NCI-H226 (cell line): ENCODE data around the gene AP5S1.
A peak's percentile ranks its signal among the peaks of the same experiment; 100 is the strongest.
"Not testable (repeated sequence)": the region's sequence is repeated elsewhere in the genome, so short reads cannot be mapped to it uniquely, and the experiment has no call there.

Source experiments
- DNase-seq: peaks from one replicate; pipeline ENCODE4 v3.0.0-alpha.2; 2015

AP5S1 gene

DNA sequence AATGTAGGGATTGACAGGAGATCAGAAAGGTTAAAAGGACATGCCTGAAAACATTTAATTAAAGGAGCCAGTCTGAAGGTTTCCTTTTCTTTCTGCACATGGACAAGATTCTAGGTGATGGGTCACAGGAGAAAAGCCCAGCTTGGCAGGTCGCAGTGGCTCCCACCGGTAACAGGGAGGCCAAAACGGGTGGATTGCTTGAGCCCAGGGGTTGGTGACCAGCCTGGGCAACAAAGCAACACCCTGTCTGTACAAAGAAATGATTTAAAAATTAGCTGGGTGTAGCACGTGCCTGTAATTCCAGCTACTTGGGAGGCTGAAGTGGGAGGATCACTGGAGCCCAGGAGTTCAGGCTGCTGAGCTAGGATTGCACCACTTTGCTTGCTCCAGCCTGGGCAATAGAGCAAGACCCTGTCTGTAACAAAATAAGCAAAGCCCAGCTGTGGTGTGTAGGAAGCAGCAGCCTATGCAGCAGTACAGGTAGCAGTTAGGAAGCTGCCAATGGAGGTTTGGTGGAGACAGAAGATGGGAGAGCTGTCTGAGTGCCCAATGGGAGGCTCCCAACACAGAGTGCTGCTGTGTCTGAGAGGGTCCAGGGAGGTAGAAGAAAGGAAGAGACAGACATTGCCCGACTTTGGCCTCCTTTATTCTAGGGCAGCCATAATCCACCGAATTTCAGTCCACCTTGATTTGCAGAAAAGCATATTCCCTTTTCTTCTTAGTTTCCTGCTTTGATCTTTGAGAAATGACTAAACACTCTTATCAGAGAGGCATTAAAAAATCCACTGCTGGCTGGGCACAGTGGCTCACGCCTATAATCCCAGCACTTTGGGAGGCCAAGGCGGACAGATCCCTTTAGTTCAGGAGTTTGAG, 7.1 kb upstream of the AP5S1 start:
- no peak for DNase-seq

DNA sequence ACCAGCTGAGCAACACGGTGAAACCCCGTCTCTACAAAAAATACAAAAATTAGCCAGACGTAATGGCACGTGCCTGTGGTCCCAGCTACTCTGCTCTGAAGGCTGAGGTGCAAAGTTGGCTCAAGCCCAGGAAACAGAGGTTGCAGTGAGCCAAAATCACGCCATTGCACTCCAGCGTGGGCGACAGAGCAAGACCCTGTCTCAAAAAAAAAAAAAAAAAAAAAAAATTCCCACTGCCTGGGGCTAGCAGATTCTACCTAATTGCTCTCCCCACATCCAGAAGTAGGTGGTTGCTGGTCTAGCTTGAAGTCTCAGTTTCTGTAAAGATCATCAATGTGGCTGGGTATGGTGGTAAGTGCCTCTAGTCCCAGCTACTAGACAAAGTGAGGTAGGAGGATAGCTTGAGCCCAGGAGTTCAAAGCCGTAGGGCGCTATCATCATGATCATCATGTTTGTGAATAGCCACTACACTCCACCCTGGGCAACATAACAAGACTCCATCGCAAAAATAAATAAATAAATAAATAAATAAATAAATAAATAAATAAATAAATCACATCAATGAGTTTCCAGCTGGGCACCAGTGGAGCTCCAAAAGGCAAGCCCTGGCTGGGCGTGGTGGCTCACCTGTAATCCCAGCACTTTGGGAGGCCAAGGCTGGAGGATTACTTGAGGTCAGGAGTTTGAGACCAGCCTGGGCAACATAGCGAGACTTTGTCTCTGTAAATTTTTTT, 6.3 kb upstream of the AP5S1 start:
- DNase-seq = no peak

DNA sequence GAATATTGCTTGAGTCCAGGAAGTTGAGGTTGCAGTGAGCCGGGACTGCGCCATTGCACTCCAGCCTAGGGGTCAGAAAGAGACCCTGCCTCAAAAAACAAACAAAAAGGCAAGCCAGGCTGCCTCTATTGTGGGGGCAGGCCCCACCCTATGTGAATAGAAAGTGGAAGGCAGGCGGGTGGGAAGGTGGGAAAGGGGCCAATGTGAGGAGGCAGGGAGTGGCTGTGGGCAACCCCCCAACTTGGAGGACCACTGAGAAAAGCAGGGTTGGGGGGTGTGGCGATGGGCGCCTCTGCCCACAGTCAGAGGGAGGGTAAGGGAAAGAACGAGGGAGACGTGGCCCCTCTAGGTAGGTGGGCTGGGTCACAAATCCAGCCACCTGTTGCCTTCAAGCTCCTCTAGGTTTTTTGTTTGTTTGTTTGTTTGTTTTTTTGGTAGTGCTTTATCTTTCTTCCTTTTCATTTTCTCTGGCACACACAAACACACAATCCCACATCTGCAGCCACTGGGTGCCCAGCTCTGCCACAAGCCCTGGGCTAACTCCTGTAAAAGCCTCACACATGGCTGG, 5.3 kb upstream of the AP5S1 start:
- no peak for DNase-seq

DNA sequence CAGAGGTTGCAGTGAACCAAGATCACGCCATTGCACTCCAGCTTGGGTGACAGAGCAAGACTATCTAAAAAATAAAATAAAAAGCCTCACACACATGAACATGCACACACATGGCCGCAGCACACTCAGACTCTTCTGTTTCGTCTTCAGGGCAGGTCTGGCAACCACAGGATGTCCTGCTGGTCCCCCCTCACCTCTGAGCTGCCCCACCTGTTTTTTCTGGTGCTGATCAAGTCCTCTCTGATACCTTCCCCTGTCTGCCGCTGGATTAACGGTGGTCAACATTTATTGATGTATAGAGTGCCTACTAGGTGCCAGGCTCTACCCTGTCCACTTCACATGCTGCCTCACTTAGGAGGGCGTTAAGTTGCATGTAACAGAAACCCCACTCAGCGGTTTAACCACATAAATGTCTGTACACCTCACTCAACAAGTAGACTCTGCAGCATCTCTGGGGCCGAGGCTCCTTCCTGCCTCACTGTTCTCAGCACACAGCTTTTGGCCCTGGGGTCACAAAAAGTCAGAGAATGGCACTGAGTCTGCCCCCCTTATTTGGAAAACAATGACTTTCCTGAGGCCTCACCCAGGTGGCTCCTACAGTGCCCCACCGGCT, 4.5 kb upstream of the AP5S1 start:
- DNase-seq = no peak

DNA sequence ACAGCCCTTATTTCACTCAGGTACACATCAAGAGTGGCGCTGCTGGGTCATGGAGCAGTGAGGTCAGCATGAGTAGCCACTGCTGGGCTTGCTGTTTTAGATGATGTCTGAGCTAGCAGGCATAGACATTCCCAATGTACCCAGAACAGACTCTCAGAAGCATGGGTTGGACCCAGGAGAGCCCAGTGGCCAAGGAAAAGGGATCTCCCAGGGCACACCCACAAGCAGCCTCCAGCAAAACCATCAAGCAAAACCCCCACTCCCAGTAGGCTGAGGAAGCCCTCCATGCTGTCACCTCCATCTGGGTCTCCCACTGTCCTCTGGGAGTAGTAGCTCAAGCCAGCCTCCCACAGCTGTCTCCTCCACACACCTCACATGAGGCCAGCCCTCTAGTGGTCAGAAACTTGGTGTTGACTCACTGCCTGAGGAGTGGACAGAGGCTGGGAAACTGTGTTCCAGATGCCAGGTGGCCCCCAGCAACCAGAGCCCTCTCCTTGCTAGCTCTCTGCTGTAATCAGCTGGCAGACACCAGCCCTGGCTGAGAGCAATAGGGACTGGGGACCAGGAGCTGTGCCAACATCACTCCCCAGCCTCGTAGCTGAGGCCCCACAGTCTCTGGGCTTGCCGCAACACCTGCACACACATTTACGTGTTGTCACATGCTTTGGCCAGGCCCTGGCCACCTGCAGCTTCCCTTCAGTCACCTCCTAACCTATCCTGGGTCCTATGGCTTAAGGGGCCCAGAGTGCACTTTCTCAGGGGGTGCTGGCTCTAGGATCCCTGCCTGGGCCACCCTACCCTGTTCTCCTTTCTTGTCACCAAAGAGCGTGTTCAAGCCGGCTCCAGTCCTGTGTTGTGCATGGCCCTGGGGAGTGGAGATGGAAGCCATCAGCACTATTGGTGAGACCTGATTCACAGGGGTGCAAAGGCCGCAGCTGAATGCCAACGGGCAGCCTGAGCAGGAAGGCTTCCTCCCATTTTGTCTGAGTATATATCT, 1.9 kb upstream of the AP5S1 start:
- peak; percentile 67 for DNase-seq

DNA sequence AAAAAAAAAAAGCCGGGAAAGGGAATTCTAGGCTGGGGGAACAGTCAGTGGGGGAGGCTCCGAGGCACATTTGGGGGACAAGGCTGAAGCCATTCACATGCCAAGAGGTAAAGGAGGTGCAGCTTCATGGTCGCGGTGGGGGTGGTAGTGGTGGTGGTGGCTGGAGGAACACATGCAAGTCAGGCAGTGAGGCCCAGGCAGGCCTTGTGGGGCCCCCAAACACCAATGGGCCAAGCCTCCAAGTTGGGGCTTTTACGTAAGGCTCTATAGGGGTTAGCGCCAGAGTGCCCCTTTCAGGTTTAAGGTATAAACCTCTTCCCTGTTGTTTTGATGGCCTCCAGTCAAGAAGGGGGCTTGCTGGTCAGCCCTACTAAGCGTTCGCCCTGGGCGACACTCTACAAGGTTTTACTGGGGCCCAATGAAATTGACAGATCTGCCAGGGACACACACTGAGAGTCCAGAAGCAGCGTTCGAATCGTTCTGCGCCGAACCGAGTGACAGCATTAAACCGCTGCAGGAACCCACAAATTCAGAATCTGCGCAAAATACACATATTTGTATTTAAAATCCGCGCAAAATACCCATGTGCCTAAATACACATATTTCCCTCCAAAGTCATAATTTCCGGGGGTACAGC, 818 bp upstream of the AP5S1 start:
- DNase-seq = no peak

DNA sequence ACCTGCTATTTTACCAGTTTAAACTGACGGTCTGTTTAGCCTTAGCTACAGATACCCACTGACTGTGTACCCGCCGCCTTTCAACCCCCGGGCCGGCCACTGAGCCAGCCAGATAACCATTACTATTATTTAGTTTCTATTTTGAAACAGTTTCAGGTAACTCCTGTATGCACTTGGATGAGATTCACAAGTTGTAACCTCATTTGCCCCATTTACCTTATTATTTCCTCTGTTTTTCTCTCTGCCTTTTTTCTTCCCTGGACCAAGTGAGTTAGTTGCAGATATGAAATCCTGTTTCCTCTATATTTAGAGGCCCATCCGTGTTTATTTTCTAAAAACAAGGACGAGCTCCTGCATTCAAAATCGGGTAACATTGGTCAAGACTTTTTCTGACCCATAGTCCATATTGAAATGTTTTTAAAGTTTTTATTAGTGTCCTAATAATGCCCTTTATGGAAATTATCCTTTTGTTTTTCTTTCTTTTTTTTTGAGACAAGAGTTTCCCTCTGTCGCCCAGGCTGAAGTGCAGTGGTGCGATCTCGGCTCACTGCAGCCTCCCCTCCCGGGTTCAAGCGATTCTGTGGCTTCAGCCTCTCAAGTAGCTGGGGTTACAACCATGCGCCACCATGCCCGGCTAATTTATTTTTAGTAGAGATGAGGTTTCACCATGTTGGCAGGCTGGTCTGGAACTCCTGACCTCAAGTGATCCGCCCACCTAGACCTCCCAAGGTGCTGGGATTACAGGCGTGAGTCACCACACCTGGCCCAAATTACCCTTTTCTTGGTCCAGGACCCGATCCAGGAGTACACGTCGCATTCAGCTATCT, 767 bp downstream of the AP5S1 start:
- no peak for DNase-seq

DNA sequence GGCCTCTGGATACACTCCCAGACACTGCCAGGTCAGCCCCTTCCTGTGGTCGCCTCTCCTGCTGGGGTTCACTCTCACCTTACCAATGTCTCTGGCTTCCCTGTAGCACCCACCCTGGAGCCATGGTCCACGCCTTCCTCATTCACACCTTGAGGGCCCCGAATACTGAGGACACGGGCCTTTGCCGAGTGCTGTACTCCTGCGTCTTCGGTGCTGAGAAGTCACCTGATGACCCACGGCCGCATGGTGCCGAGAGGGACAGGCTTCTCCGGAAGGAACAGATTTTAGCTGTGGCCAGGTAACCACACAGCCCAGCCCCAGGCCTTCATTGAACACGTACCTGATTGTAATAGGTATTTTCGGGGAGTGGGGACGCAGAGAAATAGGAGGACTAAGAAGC, 1.6 kb downstream of the AP5S1 start:
- no peak for DNase-seq

DNA sequence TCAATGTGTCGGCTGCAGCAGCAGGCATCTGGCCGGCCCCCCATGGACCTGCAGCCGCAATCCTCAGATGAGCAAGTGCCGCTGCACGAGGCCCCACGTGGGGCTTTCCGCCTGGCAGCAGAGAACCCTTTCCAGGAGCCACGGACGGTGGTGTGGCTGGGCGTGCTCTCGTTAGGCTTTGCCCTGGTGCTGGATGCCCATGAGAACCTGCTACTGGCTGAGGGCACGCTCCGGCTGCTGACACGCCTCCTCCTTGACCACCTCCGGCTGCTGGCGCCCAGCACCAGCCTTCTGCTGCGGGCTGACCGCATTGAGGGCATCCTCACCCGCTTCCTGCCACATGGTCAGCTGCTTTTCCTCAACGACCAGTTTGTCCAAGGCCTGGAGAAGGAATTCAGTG, 3.5 kb downstream of the AP5S1 start:
- no peak for DNase-seq

DNA sequence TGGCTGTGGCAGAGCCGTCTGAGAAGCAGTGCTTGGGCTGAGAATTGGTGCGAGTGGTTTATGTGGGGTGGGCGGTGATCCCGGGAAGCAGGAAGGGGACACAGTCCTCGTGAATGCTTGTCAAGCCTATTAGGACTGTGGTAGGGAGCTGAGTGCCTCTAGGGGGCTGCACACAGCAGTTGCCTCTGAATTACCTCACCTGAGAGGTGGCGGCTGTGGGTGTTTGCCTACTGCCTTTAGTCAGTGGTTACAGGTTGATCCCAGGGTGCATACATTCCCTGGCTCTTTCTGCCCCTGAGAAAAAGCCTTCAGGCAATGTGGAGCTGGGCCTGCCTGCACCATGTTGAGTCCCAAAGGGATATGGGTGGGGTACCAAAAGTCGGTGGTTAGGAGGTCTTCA, 5.2 kb downstream of the AP5S1 start:
- DNase-seq = no peak

DNA sequence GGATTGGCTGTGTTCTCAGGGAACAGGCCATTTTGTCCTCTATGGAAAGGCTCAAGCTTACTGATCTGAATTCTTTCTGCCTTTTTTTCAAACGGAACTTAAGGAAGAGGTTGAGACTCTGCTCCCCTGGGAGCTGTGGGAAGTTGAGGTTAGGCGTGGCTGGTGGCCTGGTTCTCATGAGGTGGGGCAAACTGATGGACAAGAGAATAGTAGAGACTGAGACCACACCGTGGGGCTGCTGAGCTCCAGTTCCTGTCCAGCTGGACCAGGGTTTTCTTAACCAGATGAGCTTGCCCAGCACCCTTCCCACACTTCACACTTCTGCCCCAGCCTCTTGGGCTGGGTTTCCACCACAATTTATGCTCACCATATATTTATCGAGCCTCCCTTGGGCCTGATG, 6.1 kb downstream of the AP5S1 start:
- no peak for DNase-seq

DNA sequence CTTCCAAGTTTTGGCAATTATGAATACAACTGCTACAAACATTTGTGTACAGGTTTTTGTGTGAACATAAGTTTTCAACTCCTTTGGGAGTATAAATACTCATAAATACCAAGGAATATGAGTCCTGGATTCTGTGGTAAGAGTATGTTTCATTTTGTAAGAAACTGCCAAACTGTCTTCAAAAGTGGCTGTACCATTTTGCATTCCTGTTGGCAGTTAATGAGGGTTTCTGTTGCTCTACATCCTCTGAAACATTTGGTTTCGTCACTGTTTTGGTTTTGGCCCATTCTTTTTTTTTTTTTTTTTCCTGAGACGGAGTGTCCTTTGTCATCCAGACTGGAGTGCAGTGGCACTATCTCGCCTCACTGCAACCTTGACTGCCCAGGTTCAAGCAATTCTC, 8.5 kb downstream of the AP5S1 start:
- no peak for DNase-seq

DNA sequence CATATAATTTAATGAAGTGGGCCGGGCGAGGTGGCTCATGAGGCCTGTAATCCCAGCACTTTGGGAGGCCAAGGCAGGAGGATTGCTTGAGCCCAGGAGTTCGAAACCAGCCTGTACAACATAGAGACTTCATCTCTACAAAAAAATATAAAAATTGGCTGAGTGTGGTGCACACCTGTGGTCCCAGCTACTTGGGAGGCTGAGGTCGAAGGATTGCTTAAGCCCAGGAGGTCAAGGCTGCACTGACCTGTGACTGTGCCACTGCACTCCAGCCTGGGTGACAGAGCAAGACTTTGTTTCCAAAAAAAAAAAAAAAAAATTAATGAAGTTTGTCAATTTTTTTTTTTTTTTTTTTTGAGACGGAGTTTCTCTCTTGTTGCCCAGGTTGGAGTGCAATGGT, 9.5 kb downstream of the AP5S1 start:
- DNase-seq = not testable (repeated sequence)

DNA sequence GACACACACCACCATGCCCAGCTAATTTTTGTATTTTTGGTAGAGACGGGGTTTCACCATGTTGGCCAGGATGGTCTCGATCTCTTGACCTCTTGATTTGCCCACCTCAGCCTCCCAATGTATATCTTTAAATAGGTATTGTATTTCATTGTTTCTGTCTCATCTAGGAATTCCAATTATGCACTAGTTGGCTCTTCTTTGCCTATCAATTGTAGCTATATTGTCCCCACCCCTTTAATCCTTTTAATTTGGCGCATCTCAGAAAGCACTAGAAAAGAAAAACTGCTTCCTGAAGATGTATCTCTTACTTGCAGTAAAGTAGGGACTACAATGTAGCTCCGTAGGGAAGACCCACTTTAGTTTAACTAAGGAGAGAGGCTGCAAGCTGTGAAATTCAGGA, 15.8 kb downstream of the AP5S1 start:
- no peak for DNase-seq

DNA sequence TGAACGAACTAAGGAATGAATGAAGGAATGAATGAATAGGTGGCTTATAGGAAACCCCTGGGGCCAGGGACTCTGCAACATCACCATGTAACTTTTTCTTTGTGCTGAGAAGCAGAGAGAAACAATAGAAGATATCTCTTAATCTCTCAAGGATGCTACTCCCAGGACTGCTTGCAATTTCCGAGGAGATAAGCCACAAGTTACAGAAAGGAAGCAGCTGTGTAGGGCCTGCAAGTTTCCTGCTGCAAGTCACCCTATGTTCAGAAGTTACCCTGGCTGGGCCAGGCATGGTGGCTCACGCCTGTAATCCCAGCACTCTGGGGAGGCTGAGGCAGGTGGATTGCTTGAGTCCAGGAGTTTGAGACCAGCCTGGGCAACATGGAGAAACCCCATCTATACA, 19.0 kb downstream of the AP5S1 start:
- DNase-seq = no peak

DNA sequence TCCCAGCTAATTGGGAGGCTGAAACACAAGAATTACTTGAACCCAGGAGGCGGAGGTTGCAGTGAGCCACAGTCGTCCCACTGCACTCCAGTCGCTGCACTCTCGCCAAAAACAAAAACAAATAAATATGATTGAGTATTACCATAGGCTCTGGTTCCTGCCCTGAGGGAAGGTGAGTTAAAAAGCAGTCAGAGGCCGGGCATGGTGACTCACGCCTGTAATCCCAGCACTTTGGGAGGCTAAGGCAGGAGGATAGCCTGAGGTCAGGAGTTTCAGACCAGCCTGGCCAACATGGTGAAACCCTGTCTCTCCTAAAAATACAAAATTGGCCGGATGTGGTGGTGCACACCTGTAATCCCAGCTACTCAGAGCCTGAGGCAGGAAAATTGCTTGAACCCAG, 19.9 kb downstream of the AP5S1 start:
- DNase-seq = peak; percentile 16

DNA sequence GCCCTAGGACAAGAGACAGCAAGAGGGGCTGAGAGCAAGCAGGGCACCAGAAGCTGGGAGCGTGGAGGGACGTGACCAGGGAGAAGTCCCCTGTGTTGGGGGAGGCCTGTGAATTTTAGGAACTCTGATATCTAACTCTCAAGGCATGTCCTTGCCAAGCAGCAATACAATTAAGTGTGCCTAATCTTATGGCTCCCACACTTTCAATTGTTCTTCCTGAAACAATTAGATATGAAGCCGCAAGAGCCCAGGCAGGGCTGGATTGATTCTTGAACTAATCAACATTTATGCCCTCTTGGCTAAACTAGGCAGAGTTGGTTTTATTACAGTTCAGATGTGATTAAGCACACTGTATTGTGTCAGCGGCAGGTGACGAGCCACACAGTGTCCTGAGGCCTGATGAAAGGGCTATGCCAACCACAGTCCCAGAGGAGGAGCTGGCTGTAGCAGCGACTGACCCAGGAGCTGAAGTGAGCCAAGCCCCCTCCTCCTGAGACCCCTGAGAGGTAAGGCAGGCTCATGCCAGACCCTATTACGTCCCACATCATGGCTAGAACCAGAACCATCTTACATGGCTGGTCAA, 22.1 kb downstream of the AP5S1 start:
- no peak for DNase-seq

DNA sequence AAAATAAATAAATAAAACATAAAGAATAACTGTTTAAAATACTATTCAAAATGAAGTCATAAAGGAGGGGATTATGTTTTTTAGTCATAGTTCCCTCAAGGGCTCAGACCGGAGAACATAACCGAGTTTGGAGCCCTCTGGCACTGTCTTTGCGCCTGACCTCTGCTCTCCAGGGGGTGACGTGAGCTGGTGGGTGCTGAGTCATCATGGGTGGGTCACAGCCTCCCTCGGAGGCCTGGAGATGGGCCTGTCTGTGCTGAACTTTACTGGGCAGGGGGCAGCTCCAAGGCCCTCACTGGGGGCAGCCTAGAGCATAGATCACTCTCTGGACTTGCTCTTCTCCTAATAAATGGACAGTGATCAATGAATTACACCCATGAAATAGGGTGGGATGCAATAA, 23.1 kb downstream of the AP5S1 start:
- DNase-seq = peak; percentile 15

DNA sequence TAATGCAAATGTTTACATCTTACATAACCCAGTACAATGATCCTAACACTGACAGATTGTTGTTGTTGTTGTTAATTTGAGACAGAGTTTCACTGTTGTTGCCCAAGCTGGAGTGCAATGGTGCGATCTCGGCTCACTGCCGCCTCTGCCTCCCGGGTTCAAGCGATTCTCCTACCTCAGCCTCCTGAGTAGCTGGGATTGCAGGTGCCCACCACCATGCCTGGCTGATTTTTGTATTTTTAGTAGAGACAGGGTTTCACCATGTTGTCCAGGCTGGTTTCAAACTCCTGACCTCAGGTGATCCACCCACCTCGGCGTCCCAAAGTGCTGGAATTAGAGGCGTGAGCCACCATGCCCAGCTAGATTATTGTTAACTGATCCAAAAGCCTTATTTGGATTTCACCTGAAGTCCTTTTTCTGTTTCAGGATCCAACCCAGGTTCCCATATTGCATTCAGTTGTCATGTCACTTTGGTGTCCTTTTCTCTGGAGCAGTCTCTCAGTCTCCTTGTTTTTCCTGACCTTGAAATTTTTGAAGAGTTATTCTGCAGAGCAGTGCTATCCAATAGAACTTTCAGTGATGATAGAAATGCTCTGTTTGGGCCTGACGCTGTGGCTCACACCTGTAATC, 23.8 kb downstream of the AP5S1 start:
- DNase-seq = not testable (repeated sequence)

DNA sequence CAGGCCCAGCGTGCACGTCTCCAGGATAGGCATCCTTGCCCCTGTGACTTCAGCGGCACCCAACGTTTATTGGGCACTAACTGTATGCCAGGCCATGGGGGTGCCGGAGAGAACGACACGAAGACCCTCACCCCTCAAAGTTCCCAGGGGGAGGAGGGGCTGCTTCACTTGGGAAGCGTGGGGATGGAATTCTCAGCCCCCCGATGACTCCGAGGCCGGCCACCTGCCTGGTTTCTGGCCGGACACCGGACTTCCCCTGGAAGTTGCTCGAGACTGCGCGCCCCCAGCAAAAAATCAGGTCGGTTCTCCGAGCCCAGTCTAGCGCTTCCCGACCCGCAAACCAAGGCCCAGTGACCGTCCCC, 26.0 kb downstream of the AP5S1 start:
- DNase-seq = peak; percentile 55
